Activated CD8-positive, alpha-beta T cell treated with anti-CD3 and anti-CD28 coated beads for 36 hours (primary cell): ENCODE results near the gene PCGF1. TPM values are rescaled to one million over a fixed set of nuclear protein-coding genes. Genes with fewer than 3 reads are reported as not detected.
A peak's percentile ranks its signal among the peaks of the same experiment; 100 is the strongest.

ENCODE experiments used
- ATAC-seq: fragments of 200-7000 bp; cut with Tn5 transposase; one replicate; pipeline ENCODE4 v1.10.0; 2021; ENCODE audit warnings: mild to moderate bottlenecking, moderate library complexity
- CTCF ChIA-PET: fragments of 350-600 bp; sonication (Branson Sonifier 250); formaldehyde crosslinking; loops from one replicate; lab custom pipeline; 2021; ENCODE audit warnings: antibody characterized with exemption; lab: Charles Lee
- POLR2A ChIA-PET: fragments of 350-600 bp; sonication (Branson Sonifier 250); formaldehyde crosslinking; loops from one replicate; lab custom pipeline; 2021; ENCODE audit warnings: antibody characterized with exemption; lab: Charles Lee
- DNase-seq: peaks from one replicate; pipeline ENCODE4 v3.0.0-alpha.2; 2020
- H3K27ac Mint-ChIP-seq: one replicate; pipeline ENCODE4 v1.8.0; 2021; ENCODE audit warnings: mild to moderate bottlenecking, mixed read lengths
- H3K27me3 Mint-ChIP-seq: one replicate; pipeline ENCODE4 v1.8.0; 2021; ENCODE audit warnings: mixed read lengths
- H3K36me3 Mint-ChIP-seq: one replicate; pipeline ENCODE4 v1.8.0; 2021; ENCODE audit warnings: low read depth, mixed read lengths
- H3K4me1 Mint-ChIP-seq: one replicate; pipeline ENCODE4 v1.8.0; 2021; ENCODE audit warnings: low read depth, mixed read lengths
- H3K4me3 Mint-ChIP-seq: one replicate; pipeline ENCODE4 v1.8.0; 2021; ENCODE audit warnings: mild to moderate bottlenecking, moderate library complexity, mixed read lengths
- H3K9me3 Mint-ChIP-seq: one replicate; pipeline ENCODE4 v1.8.0; 2021; ENCODE audit warnings: mixed read lengths
- intact Hi-C: fragments of 100-400 bp; cut with micrococcal nuclease; formaldehyde crosslinking; loops from one replicate; pipeline ENCODE4 v1.10.0; 2022
- total RNA-seq, 2 experiments: library from RNA; stranded (reverse); gene quantifications; one replicate each; pipeline ENCODE4 v1.2.3, GENCODE V29; 2021
- TF ChIP-seq, protein P1 (sequence below): fragments of 200-600 bp; IDR thresholded peaks from one replicate; pipeline ENCODE4 v1.8.0; 2022; ENCODE audit warnings: antibody characterized with exemption, mild to moderate bottlenecking

Gene PCGF1
- total RNA-seq, 2 experiments from 2014 or later: 16.1 to 21.1 TPM

DNA sequence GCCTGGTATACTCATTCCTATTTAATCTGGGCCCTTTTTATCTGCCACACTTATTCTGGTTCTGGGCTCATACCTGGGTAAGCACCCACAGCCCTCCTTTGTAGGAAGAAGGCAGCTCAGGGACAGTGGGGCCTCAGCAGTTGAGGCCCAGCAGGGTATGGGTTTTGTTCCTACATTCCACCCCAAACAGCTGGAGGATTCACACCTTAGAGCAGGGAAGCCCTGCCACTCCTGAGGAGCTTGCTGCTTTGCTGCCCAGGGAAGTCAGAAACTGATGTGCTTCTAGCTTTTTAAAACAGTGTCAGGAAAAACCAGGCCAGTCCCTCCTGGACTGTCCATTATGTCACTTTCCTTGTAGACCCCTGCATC is 6.9 kb downstream of the PCGF1 start:
- POLR2A ChIA-PET: interaction anchor here (0.7 to 5.2 kb wide), 10 partner anchors 8 to 41 kb away, joined by 3 to 23 read pairs (median 4); partner anchors contain the start of genes AUP1, CCDC142, MRPL53 and TLX2
- intact Hi-C loops: no loop called here
- peaks cover 57% of the 10 kb centered on the region for H3K27me3 Mint-ChIP-seq
- H3K9me3 Mint-ChIP-seq: no peaks in the 10 kb centered on the region
- no peak overlapping the region for H3K4me3 Mint-ChIP-seq
- CTCF ChIA-PET: interaction anchor here (0.8 to 2.4 kb wide), 6 partner anchors 8 to 85 kb away, joined by 3 to 9 read pairs (median 4); partner anchors contain the start of gene TLX2
- H3K4me1 Mint-ChIP-seq: peaks cover 39% of the 10 kb centered on the region
- TF ChIP-seq, protein P1, sequence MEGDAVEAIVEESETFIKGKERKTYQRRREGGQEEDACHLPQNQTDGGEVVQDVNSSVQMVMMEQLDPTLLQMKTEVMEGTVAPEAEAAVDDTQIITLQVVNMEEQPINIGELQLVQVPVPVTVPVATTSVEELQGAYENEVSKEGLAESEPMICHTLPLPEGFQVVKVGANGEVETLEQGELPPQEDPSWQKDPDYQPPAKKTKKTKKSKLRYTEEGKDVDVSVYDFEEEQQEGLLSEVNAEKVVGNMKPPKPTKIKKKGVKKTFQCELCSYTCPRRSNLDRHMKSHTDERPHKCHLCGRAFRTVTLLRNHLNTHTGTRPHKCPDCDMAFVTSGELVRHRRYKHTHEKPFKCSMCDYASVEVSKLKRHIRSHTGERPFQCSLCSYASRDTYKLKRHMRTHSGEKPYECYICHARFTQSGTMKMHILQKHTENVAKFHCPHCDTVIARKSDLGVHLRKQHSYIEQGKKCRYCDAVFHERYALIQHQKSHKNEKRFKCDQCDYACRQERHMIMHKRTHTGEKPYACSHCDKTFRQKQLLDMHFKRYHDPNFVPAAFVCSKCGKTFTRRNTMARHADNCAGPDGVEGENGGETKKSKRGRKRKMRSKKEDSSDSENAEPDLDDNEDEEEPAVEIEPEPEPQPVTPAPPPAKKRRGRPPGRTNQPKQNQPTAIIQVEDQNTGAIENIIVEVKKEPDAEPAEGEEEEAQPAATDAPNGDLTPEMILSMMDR: no peak
- ATAC-seq (no peak), DNase-seq (no peak)
- H3K27ac Mint-ChIP-seq: no peak overlapping the region
- peaks cover 20% of the 10 kb centered on the region for H3K36me3 Mint-ChIP-seq

DNA sequence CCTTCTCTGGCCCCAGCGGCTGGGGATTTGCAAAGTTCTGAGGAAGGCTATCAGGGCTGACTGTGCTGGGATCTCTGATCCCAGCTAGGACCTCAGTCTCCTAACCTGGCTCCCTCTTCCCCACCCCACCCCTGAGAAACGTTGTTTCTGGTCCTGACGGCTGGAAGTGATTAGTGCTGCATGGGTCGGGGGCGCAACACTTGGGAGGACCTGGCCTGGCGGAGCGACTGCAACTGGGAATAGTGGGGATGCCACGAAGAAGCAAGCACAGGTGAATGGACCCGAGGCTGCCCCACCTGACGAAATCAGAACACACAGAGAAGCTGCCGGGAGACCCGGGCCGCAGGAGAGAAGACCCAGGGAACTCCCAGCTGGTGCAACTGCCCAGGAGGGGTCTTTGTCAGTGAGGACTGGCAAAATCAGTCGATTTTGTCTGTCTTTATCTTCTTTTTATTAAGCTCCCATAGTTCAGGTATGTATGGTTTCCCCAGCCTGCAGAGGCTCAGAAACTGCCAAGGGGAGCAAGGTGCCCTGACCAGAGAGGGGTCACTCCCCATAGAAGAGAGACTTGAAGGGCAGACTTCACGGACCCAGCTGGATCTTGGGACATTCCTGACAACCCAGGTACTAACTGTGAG is 7.4 kb downstream of the PCGF1 start:
- ChIA-PET POLR2A (interaction anchor here (0.6 to 5.2 kb wide), 9 partner anchors 8 to 55 kb away, joined by 3 to 23 read pairs (median 4); partner anchors contain the start of genes CCDC142, TLX2, TTC31 and WBP1), CTCF (interaction anchor here (0.8 to 2.4 kb wide), 5 partner anchors 9 to 86 kb away, joined by 3 to 9 read pairs (median 5); partner anchors contain the start of gene TLX2)
- peaks cover 36% of the 10 kb centered on the region for H3K4me1 Mint-ChIP-seq
- no peak for DNase-seq
- peak overlapping the region; percentile 12 for H3K4me3 Mint-ChIP-seq
- intact Hi-C loops: no loop called here
- no peak overlapping the region for H3K27ac Mint-ChIP-seq
- TF ChIP-seq, protein P1: no peak
- no peak for ATAC-seq
- peaks cover 55% of the 10 kb centered on the region for H3K27me3 Mint-ChIP-seq
- H3K36me3 Mint-ChIP-seq: peaks cover 15% of the 10 kb centered on the region
- no peaks in the 10 kb centered on the region for H3K9me3 Mint-ChIP-seq

DNA sequence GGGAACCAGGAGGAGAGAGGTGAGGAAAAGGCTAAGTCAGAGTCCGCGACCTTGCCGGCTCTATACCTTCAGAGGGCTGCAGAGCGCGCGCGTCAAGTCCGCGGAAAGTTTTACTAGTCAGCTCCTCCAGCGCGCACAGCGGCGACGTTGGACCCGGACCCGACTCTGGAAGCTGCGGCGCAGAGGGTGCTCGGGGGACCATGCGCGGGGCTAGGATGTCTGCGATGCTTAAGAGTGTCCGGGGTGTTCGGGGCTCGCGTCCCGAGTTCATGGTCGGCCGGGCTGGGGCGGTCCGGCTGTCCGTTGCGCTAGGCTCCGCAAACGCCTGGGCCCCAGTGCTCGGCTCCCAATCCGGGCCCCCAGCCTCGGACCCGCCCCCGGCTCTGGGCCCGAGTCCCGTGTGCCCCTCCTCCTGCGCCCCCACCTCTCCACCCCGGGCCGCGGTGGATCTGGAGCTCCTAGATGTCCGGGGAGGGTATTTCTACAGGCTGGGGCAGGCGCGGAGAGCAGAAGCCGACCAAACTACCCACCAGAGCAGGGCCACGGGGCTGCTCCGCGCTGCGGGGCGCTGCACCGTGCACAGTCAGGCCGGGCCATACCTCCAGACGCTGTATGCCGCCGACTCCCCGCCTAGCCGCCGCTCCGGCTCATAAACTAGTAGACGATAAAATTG is 8.1 kb downstream of the PCGF1 start, which contains the start of gene LBX2:
TSS of gene LBX2 (minus strand) at position 337 of the 673 bp plus-strand sequence. CDS start at position 271, 66 bp downstream.
- Mint-ChIP-seq H3K4me3 (peak within 1 kb of the TSS; percentile 78), H3K36me3 (peaks cover 10% of the 10 kb centered on the region), H3K27ac (peak within 1 kb of the TSS; percentile 63), H3K4me1 (peaks cover 34% of the 10 kb centered on the region), H3K27me3 (peaks cover 53% of the 10 kb centered on the region), H3K9me3 (no peaks in the 10 kb centered on the region)
- DNase-seq (peak; percentile 68), ATAC-seq (peak; percentile 33)
- ChIA-PET POLR2A (interaction anchor here (0.9 to 5.2 kb wide), 10 partner anchors 7 to 86 kb away, joined by 3 to 23 read pairs (median 4); partner anchors contain the start of genes CCDC142, MRPL53, TTC31 and WBP1), CTCF (interaction anchor here (1.0 to 3.0 kb wide), 4 partner anchors 9 to 33 kb away, joined by 3 to 17 read pairs (median 6); partner anchors contain the start of genes CCDC142 and TTC31)
- intact Hi-C loops: no loop called here
- TF ChIP-seq, protein P1: no peak

DNA sequence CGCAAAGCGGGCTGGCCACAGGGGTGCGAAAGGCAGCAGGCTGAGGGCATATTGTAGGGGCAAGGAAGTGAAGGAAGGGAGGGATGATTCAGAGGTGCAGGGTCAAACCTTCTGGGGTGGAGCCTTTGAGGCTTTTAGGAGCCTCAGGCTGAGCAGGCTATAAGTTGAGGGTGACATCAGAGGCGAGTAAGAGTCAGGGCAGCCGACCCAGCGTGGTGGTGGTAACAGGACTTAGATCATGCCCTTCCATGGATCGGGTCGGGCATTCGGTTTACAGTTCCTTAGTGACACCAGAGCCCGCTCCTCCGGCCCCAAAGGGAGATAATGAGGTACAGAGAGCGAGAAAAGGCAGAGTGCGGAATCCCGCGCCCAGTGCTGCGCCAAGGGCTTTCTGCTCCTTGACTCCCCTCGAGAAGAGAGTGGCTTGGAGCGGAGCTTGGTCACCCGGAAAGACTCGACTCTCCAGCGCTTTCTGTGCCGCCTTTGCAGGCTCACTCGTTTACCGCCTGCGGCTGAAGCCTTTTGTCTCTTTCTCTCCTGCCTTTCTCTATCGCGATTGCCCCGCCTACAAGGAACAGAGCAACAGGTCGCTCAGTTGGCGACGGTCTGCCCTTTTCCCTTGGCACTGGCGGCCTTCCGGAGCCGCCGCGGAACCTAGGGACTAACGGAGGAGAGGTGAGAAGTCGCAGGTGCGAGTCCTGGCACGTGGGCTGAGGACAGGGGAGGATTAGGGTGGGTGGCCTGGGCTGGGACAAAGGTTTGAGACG is 8.8 kb downstream of the PCGF1 start:
- Mint-ChIP-seq H3K4me1 (peaks cover 28% of the 10 kb centered on the region), H3K36me3 (peaks cover 6% of the 10 kb centered on the region), H3K27me3 (peaks cover 46% of the 10 kb centered on the region), H3K27ac (peak overlapping the region; percentile 63), H3K9me3 (no peaks in the 10 kb centered on the region), H3K4me3 (peak overlapping the region; percentile 78)
- ChIA-PET POLR2A (interaction anchor here (0.9 to 5.2 kb wide), 9 partner anchors 11 to 87 kb away, joined by 3 to 23 read pairs (median 4); partner anchors contain the start of genes CCDC142, MRPL53, TTC31 and WBP1), CTCF (interaction anchor here (1.0 to 3.0 kb wide), 4 partner anchors 10 to 33 kb away, joined by 3 to 17 read pairs (median 6); partner anchors contain the start of genes CCDC142 and TTC31)
- DNase-seq (peak; percentile 59), ATAC-seq (peak; percentile 67)
- TF ChIP-seq, protein P1: no peak
- intact Hi-C loops: no loop called here
